ENCODE data around the gene PDHX.

Gene PDHX

GRCh38 chr11:34957206-34957605 is 40.8 kb downstream of the PDHX start:
- no peak for DNase-seq (ENCODE audit: low read depth in 3 of 3)

DNA sequence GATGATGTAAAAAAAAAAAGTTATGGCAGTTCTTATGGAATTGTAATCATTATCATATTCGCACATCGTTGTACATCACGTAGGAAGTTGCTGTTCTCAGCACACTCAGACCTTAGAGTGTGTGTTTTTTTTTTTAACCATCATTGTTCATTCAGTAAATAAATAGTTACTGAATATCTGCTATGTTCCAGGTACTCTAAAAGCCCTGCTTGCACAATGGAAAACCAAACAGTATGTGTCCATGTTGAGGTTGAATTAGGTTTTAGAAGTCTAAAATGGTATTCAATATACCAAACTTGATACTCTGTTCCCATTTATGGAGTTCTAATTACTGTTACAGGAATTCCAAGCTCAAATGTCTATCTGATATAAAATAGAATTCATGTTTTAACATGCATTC is 41.2 kb downstream of the PDHX start:
- no peak for DNase-seq (ENCODE audit: low read depth in 3 of 3)

GRCh38 chr11:34959770-34960169 is 43.4 kb downstream of the PDHX start:
- DNase-seq (ENCODE audit: low read depth in 3 of 3) = no peak

GRCh38 chr11:34960277-34960676 is 43.9 kb downstream of the PDHX start:
- no peak for DNase-seq (ENCODE audit: low read depth in 3 of 3)

DNA sequence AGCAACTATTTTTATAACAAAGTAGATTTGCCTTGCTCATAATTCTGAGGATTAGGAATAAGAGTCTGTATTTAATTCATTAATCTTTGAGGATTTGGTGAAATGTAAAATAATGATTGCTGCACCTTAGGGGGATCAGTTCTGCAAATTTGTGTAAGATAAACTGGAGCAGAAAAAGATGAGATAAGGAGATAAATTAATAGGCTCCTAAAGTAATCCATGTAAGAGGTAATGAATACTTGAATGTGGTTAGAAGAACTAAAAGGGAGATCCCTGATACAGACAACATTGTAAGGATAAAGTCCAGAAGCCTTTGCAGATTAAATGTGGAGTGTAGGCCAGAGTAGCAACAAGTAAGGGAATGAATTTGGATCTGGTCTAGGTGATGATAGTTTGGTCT is 45.6 kb downstream of the PDHX start:
- no peak for DNase-seq (ENCODE audit: low read depth in 3 of 3)

DNA sequence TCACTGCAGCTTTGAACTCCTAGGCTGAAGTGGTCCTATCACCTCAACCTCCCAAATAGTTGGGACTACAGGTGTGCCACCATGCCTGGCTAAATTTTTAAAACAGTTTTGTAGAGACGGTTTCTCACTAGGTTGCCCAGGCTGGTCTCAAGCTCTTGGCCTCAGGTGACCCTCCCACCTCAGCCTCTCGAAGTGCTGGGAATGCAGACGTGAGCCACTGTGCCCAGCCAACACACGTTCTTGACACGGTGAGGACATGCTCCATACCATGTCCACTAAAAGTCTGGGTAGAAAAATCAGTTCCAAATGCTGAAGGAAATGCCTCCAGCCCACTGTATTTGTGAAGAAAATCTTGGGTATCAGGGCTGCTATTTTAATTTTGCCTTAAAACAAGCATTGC is 46.9 kb downstream of the PDHX start:
- DNase-seq (ENCODE audit: low read depth in 3 of 3) = no peak

GRCh38 chr11:34964610-34965331 is 48.4 kb downstream of the PDHX start:
- DNase-seq (ENCODE audit: low read depth in 3 of 3) = no peak

DNA sequence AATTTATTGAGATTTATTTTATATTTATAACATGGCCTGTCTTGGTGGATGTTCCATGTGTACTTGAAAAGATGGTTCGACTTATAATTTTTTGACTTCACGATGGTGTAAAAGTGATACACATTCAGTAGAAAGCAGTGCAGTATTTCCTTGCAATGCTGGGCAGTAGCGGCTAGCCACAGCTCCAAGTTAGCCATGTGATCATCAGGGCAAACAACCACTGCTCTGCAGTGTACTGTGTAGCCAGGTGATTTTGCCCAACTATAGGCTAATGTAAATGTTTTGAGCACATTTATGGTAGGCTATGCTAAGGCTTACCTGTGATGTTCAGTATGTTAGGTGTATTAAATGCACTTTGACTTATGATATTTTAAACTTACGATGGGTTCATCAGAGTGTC is 52.4 kb downstream of the PDHX start:
- no peak for DNase-seq (ENCODE audit: low read depth in 3 of 3)

DNA sequence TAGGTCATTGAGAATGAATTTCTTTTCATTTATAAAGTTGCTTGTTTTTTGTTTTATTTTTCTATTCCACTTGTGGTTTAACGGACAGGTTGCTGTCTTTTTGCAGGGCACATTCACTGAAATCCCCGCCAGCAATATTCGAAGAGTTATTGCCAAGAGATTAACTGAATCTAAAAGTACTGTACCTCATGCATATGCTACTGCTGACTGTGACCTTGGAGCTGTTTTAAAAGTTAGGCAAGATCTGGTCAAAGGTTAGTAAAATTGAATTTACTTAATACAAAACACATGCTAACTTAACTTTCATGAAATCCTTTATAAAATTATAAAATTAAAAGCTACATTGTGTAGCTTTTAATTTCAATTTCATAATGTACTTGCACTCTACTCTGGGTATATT is 53.6 kb downstream of the PDHX start:
- DNase-seq (ENCODE audit: low read depth in 3 of 3) = no peak

- DNase-seq (ENCODE audit: low read depth in 3 of 3) = no peak
Measured at GRCh38 chr11:34970480-34970879, 54.1 kb downstream of the PDHX start.

GRCh38 chr11:34971928-34972327 is 55.5 kb downstream of the PDHX start:
- no peak for DNase-seq (ENCODE audit: low read depth in 3 of 3)

DNA sequence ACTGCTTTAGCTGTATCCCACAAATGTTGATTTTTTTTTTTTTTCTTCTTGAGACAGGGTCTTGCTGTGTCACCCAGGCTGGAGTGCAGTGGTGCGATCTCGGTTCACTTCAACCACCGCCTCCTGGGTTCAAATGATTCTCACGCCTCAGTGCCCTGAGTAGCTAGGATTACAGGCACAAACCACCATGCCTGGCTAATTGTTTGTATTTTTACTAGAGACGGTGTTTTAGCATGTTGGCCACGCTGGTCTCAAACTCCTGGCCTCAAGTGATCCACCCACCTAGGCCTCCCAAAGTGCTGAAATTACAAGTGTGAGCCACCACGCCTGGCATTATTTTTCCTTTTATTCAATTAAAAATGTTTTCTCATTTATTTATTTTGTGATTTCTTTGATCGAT is 55.9 kb downstream of the PDHX start:
- no peak for DNase-seq (ENCODE audit: low read depth in 3 of 3)

- DNase-seq (ENCODE audit: low read depth in 3 of 3) = no peak
Measured at GRCh38 chr11:34972892-34973291, 56.5 kb downstream of the PDHX start.

DNA sequence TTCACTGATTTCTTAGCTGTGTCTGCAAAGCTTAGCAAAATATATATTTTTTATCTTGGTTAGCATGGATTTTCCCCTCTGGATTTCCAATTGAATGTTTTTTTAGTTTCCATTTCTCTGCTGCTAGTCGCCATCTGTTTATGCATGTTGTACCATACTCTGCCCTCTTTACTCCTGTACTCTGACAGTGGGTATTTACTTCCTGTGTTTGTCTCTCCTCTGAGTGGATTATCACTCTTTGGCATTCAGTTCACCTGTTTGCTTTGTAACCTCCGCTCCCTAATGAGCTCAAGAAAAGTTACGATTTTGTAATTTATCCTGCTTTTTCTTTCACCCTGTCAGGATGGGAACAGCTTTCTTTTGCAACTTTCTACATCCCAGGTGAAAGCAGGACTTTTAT is 59.1 kb downstream of the PDHX start:
- no peak for DNase-seq (ENCODE audit: low read depth in 3 of 3)

- DNase-seq (ENCODE audit: low read depth in 3 of 3) = no peak
Measured at GRCh38 chr11:34976496-34977088, 60.2 kb downstream of the PDHX start.

DNA sequence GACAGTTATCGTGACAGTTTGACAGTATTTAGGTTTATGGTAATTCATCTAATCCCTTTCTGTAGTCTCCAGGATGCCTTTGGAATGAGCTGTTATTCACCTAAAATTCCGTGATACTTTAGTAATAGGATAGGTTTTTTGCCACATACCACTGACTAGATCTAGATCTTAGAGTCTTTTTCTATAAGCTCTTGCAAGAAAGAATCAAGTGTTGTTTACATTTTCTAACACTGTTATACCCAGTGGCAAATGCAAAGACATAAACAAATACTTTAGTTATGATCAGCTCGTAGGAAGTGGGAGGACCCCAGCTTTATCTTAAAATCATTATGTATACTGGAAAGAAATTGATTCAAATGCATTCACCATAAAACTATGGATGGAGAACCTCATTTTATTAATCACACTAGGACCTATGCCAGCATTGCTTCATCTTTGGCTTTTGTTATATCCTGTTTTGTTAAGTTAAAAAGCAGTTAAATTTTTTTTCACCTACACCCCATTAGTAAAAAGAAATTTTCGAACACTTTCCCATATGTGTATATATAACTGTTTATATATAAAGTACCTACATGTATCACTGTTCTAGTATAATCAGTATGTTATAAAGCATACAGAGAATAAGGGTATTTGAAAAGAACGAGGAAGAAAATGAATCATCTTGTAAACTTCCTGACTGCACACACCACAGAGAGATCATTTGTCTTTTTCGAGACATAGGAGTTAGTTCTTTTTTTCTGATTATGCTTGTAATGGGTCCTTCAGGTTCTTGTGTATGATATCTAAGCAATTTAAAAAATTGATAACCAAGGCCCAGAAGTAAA is 60.9 kb downstream of the PDHX start:
- DNase-seq (ENCODE audit: low read depth in 3 of 3) = no peak

- no peak for DNase-seq (ENCODE audit: low read depth in 3 of 3)
Measured at GRCh38 chr11:34978236-34979191, 62.1 kb downstream of the PDHX start.

- DNase-seq (ENCODE audit: low read depth in 3 of 3) = no peak
Measured at GRCh38 chr11:34984514-34984913, 68.1 kb downstream of the PDHX start.

GRCh38 chr11:34986883-34987520 is 70.6 kb downstream of the PDHX start:
- DNase-seq (ENCODE audit: low read depth in 3 of 3) = no peak

DNA sequence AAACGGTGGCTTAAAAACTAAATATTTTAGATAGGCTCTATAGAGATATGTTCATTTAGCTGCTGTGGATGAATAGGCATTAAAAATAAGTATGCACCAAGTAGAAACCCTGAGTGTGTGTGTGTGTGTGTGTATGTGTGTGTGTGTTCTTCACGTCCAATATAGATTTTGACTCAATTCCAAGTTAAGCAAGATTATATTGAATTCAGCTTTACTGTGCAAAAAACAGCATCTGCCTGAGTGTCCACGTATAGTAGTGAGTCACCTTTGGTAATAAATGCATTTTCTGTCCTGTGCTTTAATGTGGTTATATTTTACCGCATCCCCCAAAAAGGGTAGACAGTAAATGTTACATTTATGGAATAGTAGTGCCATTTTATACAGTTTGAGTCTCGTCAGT is 71.2 kb downstream of the PDHX start:
- no peak for DNase-seq (ENCODE audit: low read depth in 3 of 3)
